ENCODE measurements around the gene ITFG1.
"Not testable (repeated sequence)": the region's sequence is repeated elsewhere in the genome, so short reads cannot be mapped to it uniquely, and the experiment has no call there.

Gene ITFG1

GRCh38 chr16:47250983-47251382 is 209.9 kb downstream of the ITFG1 start:
- FAIRE-seq (no peak), DNase-seq (ENCODE audit: low spot score) (no peak)

- FAIRE-seq, result no peak
- no peak for DNase-seq (ENCODE audit: low spot score)
Observed at GRCh38 chr16:47247690-47248089, 213.2 kb downstream of the ITFG1 start.

GRCh38 chr16:47244206-47244605 is 216.7 kb downstream of the ITFG1 start:
- DNase-seq (ENCODE audit: low spot score), result no peak
- no peak for FAIRE-seq

- no peak for FAIRE-seq
Observed at GRCh38 chr16:47241061-47241460, 219.8 kb downstream of the ITFG1 start.

GRCh38 chr16:47236716-47237115 is 224.1 kb downstream of the ITFG1 start:
- FAIRE-seq (no peak), DNase-seq (ENCODE audit: low spot score) (no peak)

More at GRCh38 chr16:47241061-47241460, 219.8 kb downstream of the ITFG1 start:
- DNase-seq (ENCODE audit: low spot score), result no peak

- FAIRE-seq, result no peak
- DNase-seq (ENCODE audit: low spot score), result no peak
Observed at GRCh38 chr16:47230296-47230695, 230.6 kb downstream of the ITFG1 start.

GRCh38 chr16:47229053-47230050 is 231.5 kb downstream of the ITFG1 start:
- DNase-seq (ENCODE audit: low spot score), result no peak
- no peak for FAIRE-seq

- DNase-seq (ENCODE audit: low spot score), result no peak
- FAIRE-seq, result no peak
Observed at GRCh38 chr16:47228241-47228640, 232.6 kb downstream of the ITFG1 start.

- no peak for FAIRE-seq
Observed at GRCh38 chr16:47213761-47214440, 247.0 kb downstream of the ITFG1 start.

GRCh38 chr16:47211218-47211617 is 249.6 kb downstream of the ITFG1 start:
- FAIRE-seq (no peak), DNase-seq (ENCODE audit: low spot score) (no peak)

More at GRCh38 chr16:47213761-47214440, 247.0 kb downstream of the ITFG1 start:
- no peak for DNase-seq (ENCODE audit: low spot score)

GRCh38 chr16:47204736-47205504 is 255.9 kb downstream of the ITFG1 start:
- DNase-seq (ENCODE audit: low spot score) (no peak), FAIRE-seq (no peak)

GRCh38 chr16:47203433-47203832 is 257.4 kb downstream of the ITFG1 start:
- not testable (repeated sequence) for FAIRE-seq; DNase-seq (ENCODE audit: low spot score)

- no peak for DNase-seq (ENCODE audit: low spot score)
- no peak for FAIRE-seq
Observed at GRCh38 chr16:47198180-47198575, 262.7 kb downstream of the ITFG1 start.

GRCh38 chr16:47197536-47198179 is 263.2 kb downstream of the ITFG1 start:
- FAIRE-seq, result no peak
- DNase-seq (ENCODE audit: low spot score), result no peak

GRCh38 chr16:47196457-47196856 is 264.4 kb downstream of the ITFG1 start:
- no peak for FAIRE-seq
- no peak for DNase-seq (ENCODE audit: low spot score)

- DNase-seq (ENCODE audit: low spot score), result no peak
- FAIRE-seq, result no peak
Observed at GRCh38 chr16:47182318-47182717, 278.5 kb downstream of the ITFG1 start.

- FAIRE-seq; DNase-seq (ENCODE audit: low spot score): not testable (repeated sequence)
Observed at GRCh38 chr16:47181066-47181465, 279.8 kb downstream of the ITFG1 start.

- FAIRE-seq (no peak), DNase-seq (ENCODE audit: low spot score) (no peak)
Observed at GRCh38 chr16:47180073-47180472, 280.8 kb downstream of the ITFG1 start.

- no peak for DNase-seq (ENCODE audit: low spot score)
- FAIRE-seq, result no peak
Observed at GRCh38 chr16:47175152-47175551, 285.7 kb downstream of the ITFG1 start.

GRCh38 chr16:47162670-47163420 is 298.0 kb downstream of the ITFG1 start:
- DNase-seq (ENCODE audit: low spot score) (no peak), FAIRE-seq (no peak)
